Inflammatory macrophage treated with lipopolysaccharide for 4 hours (primary cell): Measurements from ENCODE around the gene CCDC17.

Experiments
- DNase-seq: peaks from one replicate; pipeline ENCODE4 v3.0.0-alpha.2; 2020

CCDC17 gene

GRCh38 chr1:45574105-45574626 lies 49.7 kb downstream of the CCDC17 start:
- DNase-seq, result no peak

DNA sequence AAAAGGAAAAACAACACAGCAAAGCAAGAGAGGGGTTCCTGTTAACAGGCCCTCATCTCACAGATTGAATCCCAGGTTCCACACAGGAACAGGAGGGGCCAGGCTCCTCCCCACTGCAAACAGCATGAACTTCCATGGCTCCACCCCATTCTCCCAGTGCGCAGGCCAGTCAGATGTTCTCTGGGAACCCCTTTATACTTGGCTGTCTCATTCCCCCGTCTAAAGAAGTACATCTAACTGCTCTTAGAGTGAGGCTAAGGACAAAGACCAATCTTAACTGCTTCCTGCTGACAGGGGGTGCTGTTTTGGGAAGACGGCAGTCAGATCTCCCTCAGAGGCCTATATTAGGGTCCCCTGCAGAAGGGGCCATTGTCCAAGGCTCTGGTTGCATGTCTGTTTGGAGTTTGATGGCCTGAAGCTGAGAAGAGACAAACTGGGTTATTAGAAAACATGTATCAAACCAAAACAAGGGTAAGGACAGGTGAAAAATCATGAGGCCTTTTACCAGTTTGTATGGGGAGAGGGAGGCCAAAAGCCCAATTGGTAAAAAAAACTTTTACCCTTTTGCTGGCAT lies 50.5 kb downstream of the CCDC17 start:
- no peak for DNase-seq

DNA sequence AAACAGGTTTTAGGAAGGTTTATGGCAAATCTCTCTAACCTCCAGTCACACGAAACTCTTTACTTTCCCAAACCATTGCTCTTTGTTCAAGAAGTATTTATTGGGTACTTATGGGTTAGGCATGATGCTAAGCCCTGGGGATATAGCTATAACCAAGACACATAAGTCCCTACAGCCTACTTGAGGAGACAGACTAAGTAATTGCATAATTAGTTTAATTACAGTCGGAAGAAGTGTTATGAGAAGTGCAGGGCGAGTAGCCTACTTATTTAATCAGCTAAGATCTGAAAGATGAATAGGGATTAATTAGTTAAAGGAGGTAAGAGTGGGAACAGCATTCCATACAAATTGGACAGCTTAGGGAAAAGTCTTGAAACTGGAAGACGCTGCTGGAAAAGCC lies 53.2 kb downstream of the CCDC17 start:
- DNase-seq, result no peak
